Esophagus squamous epithelium (tissue), 4 donors: ENCODE results near the gene BNIPL.

Source experiments
- POLR2A ChIP-seq, 4 donors: fragments of 450-650 bp; IDR thresholded peaks; one replicate each; pipeline ENCODE4 v1.6.1; 2017; ENCODE audit warnings: antibody characterized with exemption in 4 of 4, mild to moderate bottlenecking in 4 of 4, moderate library complexity in 3 of 4
- TF ChIP-seq, protein P1 (sequence below), 6 experiments: fragments of 450-650 bp in 4 of 6; fragments of 200-600 bp in 2 of 6; sonication (generic) in 2 of 6; IDR thresholded peaks; one replicate each; pipeline ENCODE4 v1.5.1; 2016 to 2019; ENCODE audit warnings: antibody characterized with exemption in 6 of 6, mild to moderate bottlenecking in 4 of 6, moderate library complexity in 4 of 6

DNA sequence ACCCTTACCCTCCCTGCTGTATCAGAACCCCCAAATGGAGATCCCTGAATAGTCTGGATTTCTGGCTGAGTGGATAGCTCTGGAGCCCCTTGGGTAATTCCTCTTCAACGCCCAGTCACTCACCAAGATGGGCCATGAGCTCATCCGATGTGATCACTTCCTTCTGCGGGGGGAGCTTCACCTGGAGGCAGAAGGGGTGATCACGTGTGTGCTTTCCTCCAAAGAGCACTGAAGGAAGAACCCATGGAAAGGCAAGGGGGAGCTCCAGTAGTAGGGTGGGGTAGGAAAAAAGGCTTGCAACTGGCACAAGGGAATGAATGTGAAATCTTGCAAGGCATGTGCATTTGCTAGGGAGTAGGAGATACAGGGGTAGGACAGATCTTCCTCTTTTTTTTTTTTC lies 34.8 kb upstream of the BNIPL start:
- TF ChIP-seq POLR2A (IDR thresholded peaks at IDR 0.05): no peak
- TF ChIP-seq, protein P1, sequence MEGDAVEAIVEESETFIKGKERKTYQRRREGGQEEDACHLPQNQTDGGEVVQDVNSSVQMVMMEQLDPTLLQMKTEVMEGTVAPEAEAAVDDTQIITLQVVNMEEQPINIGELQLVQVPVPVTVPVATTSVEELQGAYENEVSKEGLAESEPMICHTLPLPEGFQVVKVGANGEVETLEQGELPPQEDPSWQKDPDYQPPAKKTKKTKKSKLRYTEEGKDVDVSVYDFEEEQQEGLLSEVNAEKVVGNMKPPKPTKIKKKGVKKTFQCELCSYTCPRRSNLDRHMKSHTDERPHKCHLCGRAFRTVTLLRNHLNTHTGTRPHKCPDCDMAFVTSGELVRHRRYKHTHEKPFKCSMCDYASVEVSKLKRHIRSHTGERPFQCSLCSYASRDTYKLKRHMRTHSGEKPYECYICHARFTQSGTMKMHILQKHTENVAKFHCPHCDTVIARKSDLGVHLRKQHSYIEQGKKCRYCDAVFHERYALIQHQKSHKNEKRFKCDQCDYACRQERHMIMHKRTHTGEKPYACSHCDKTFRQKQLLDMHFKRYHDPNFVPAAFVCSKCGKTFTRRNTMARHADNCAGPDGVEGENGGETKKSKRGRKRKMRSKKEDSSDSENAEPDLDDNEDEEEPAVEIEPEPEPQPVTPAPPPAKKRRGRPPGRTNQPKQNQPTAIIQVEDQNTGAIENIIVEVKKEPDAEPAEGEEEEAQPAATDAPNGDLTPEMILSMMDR (IDR thresholded peaks at IDR 0.05): no peak
